Prostate gland (tissue), 2 donors: ENCODE results near the gene IGF1R. TPM values are rescaled to one million over a fixed set of nuclear protein-coding genes. Genes with fewer than 3 reads are reported as not detected.

Source experiments
- DNase-seq: peaks from one replicate; pipeline ENCODE4 v3.0.0-alpha.2; 2019; ENCODE audit warnings: low spot score
- H3K27ac ChIP-seq, 2 donors: fragments of 200-600 bp; sonication (generic); 2 replicates each; pipeline ENCODE4 v1.5.1; 2017 to 2019
- H3K27me3 ChIP-seq: fragments of 200-600 bp; sonication (generic); replicated peaks from 2 replicates; pipeline ENCODE4 v1.5.1; 2019; ENCODE audit not compliant: insufficient read depth
- H3K36me3 ChIP-seq, 2 donors: fragments of 200-600 bp; sonication (generic); 1 replicate in 1 of 2; 2 replicates in 1 of 2; pipeline versions ENCODE4 v1.5.1 to v1.8.1; 2017 to 2019
- H3K4me1 ChIP-seq: fragments of 200-600 bp; sonication (generic); replicated peaks from 2 replicates; pipeline ENCODE4 v1.5.1; 2019
- H3K4me3 ChIP-seq, 2 donors: fragments of 200-600 bp; sonication (generic); 2 replicates each; pipeline ENCODE4 v1.5.1; 2017 to 2019
- H3K9me3 ChIP-seq: fragments of 200-600 bp; sonication (generic); 2 replicates; pipeline ENCODE4 v1.5.1; 2017
- POLR2A ChIP-seq: fragments of 450-650 bp; IDR thresholded peaks from one replicate; pipeline ENCODE4 v1.6.1; 2016; ENCODE audit warnings: antibody characterized with exemption, mild to moderate bottlenecking
- POLR2AphosphoS5 ChIP-seq: sonication (generic); formaldehyde crosslinking; IDR thresholded peaks from one replicate; pipeline ENCODE4 v1.6.1; 2017; ENCODE audit warnings: antibody characterized with exemption
- WGBS: methylation state at CpG from one replicate; pipeline ENCODE4 v1.1.5; 2018; 5-methylcytosine and 5-hydroxymethylcytosine counted together
- intact Hi-C: fragments of 100-400 bp; cut with DNase I; formaldehyde crosslinking; loops from one replicate; pipeline ENCODE4 v1.14.2; 2022
- total RNA-seq, 2 donors: library from RNA; depleted of rRNA; stranded (reverse); fragments of >200 nt; gene quantifications; one replicate each; pipeline ENCODE4 v1.1.0, GENCODE V29; 2016
- TF ChIP-seq, protein P1 (sequence below), 4 experiments: fragments of 200-600 bp in 2 of 4; fragments of 450-650 bp in 2 of 4; sonication (generic) in 2 of 4; IDR thresholded peaks; 1 replicate in 3 of 4; 2 replicates in 1 of 4; pipeline ENCODE4 v1.5.1; 2016 to 2019; ENCODE audit warnings: antibody characterized with exemption in 4 of 4, mild to moderate bottlenecking in 2 of 4, moderate library complexity in 2 of 4

IGF1R gene
- total RNA-seq, 2 donors from 2014 or later: 190 to 216 TPM

DNA sequence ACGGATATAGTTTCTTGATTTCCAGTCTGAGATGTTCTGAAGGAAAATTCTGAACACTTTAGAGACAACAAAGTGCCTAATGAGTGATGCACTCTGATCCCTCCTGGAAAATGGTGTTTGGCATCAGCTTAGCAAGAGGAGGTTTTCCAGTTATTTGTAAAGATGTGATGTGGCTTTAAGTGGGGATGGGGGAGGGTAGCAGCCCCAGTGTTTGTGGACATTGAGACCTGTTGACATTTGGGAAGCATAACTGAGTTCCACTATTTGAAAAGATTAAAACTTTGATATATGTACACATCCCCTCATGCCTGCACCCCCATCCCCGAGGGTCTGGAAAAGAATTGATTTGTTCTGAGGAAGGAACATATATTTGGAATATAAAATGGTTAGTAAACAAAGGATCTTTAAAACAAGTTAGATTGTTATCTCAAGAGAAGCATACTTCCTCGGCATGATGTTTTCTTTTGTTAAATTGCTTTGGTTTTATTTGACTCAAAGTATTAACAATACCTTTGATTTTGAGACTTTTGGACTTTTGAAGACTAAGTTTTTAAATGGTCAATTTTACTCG lies 6.5 kb downstream of the IGF1R start:
- TF ChIP-seq POLR2AphosphoS5: no peak
- Histone ChIP-seq H3K9me3 (no peaks in the 10 kb centered on the region), H3K27ac (peak overlapping the region in 1 of 2 donors; percentile 39), H3K27me3 (no peaks in the 10 kb centered on the region), H3K4me3 (no peak overlapping the region), H3K4me1 (peaks cover 26% of the 10 kb centered on the region), H3K36me3 (no peaks in the 10 kb centered on the region)
- intact Hi-C loops: loop anchor here (5.0 kb wide), 3 partner anchors 122 to 422 kb away; no protein-coding TSS in a partner anchor
- DNase-seq: no peak
- WGBS: 32% methylated on average over 4 of the region's 4 CpGs

GRCh38 chr15:98655732-98656131 lies 7.4 kb downstream of the IGF1R start:
- no peaks in the 10 kb centered on the region for H3K27me3 ChIP-seq
- TF ChIP-seq, protein P1, sequence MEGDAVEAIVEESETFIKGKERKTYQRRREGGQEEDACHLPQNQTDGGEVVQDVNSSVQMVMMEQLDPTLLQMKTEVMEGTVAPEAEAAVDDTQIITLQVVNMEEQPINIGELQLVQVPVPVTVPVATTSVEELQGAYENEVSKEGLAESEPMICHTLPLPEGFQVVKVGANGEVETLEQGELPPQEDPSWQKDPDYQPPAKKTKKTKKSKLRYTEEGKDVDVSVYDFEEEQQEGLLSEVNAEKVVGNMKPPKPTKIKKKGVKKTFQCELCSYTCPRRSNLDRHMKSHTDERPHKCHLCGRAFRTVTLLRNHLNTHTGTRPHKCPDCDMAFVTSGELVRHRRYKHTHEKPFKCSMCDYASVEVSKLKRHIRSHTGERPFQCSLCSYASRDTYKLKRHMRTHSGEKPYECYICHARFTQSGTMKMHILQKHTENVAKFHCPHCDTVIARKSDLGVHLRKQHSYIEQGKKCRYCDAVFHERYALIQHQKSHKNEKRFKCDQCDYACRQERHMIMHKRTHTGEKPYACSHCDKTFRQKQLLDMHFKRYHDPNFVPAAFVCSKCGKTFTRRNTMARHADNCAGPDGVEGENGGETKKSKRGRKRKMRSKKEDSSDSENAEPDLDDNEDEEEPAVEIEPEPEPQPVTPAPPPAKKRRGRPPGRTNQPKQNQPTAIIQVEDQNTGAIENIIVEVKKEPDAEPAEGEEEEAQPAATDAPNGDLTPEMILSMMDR (IDR thresholded peaks at IDR 0.05): no peak
- no peak for TF ChIP-seq POLR2A
- TF ChIP-seq POLR2AphosphoS5: no peak
- H3K4me3 ChIP-seq: no peak overlapping the region
- no peak for DNase-seq
- no peaks in the 10 kb centered on the region for H3K9me3 ChIP-seq
- peaks cover 31% of the 10 kb centered on the region for H3K4me1 ChIP-seq
- H3K36me3 ChIP-seq: no peaks in the 10 kb centered on the region
- no peak overlapping the region for H3K27ac ChIP-seq
- WGBS: 92% methylated on average over 8 of the region's 8 CpGs
- intact Hi-C loops: no loop called here

DNA sequence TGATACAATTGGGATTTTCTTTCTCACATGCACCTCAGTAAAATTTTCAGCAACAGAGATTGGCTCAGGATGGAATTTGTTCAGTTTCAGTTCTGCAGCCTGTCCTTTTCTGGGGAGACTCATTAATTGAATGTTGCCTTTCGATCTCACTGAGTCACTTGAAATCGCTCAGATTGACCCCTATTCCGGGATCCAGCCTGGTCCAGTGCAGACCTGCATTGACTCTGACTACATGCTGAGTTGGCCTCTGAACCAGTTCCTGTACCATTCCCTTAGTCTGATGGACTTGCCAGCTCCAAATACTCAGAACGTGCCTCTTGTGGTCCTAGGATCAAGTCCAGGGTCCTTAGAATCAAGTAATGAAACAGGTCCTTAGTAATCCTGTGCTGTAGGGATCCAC lies 9.4 kb downstream of the IGF1R start:
- WGBS: 70% methylated on average over 4 of the region's 4 CpGs
- Histone ChIP-seq H3K27ac (no peak overlapping the region), H3K36me3 (no peaks in the 10 kb centered on the region), H3K4me3 (no peak overlapping the region), H3K4me1 (peaks cover 39% of the 10 kb centered on the region), H3K9me3 (no peaks in the 10 kb centered on the region), H3K27me3 (no peaks in the 10 kb centered on the region)
- intact Hi-C loops: no loop called here
- DNase-seq: no peak
- no peak for TF ChIP-seq POLR2A
- TF ChIP-seq POLR2AphosphoS5: no peak
- TF ChIP-seq, protein P1 (IDR thresholded peaks at IDR 0.05): no peak

- peak overlapping the region in 1 of 2 donors; percentile 64 for H3K27ac ChIP-seq
- no peaks in the 10 kb centered on the region for H3K9me3 ChIP-seq
- no peaks in the 10 kb centered on the region for H3K27me3 ChIP-seq
- 48% methylated on average over 7 of the region's 7 CpGs for WGBS
- H3K4me1 ChIP-seq: peaks cover 45% of the 10 kb centered on the region
- TF ChIP-seq, protein P1 (IDR thresholded peaks at IDR 0.05): peak; percentile 43 to 77 (median 70)
- TF ChIP-seq POLR2AphosphoS5: peak; percentile 58
- TF ChIP-seq POLR2A: no peak
- no peaks in the 10 kb centered on the region for H3K36me3 ChIP-seq
- DNase-seq: peak; percentile 59
- no peak overlapping the region for H3K4me3 ChIP-seq
- intact Hi-C loops: no loop called here
Measured at GRCh38 chr15:98658831-98659699, 10.7 kb downstream of the IGF1R start.

DNA sequence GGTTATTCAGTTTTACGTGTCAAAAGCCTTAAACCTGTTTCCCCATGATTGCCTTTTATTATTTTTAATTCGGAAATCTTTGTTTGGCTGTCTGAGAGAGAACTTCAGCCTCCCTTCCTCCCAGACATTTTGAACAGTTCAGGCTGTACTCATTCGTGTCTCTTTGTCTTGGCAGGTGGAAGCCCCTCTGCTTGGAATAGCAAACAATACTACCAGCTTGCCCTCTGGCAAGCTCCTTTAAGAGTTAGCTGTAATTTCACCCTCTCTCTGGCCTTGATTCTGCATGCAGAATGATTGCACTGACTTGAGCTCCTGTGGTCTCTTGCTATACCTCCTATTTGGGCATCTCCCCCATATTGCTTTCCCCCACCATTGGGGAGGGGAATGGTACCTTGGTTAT lies 11.7 kb downstream of the IGF1R start:
- WGBS: 9% methylated on average over 3 of the region's 3 CpGs
- Histone ChIP-seq H3K4me3 (no peak overlapping the region), H3K9me3 (no peaks in the 10 kb centered on the region), H3K36me3 (no peaks in the 10 kb centered on the region), H3K4me1 (peaks cover 39% of the 10 kb centered on the region), H3K27me3 (no peaks in the 10 kb centered on the region), H3K27ac (peak overlapping the region in 1 of 2 donors; percentile 64)
- intact Hi-C loops: loop anchor here (10.0 kb wide), 1 partner anchor 65 kb away; no protein-coding TSS in a partner anchor
- DNase-seq: peak; percentile 37
- TF ChIP-seq POLR2AphosphoS5: peak; percentile 68
- TF ChIP-seq POLR2A: no peak
